ENCODE data around the gene GPR52. TPM values are rescaled to one million over a fixed set of nuclear protein-coding genes. Genes with fewer than 3 reads are reported as not detected.

The GPR52 gene
- total and polyA plus RNA-seq, 7 donors, result 0.28 to 2.5 (median 1.5) TPM; not detected in 2

DNA sequence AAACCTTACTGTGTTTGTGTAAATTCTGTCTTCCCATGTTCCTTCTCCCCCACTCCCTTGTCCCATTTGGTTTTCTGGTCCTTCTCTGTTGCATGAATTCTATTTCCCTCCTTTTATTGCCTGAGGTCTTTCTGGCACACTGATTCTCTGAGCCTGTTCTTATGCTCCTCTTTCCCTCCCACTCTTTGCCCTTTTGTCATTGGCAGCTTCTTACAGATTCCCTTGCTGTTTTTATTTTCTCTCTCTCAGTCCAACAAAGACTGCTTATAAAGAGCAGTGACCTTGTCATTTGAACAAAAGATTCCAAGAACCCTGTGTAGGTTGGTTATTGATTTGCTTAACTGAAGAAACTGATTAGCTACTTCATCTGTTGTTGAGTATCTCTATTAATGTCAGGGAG is 49.7 kb downstream of the GPR52 start:
- Histone ChIP-seq H3K27ac (no peak overlapping the region), H3K36me3 (no peaks in the 10 kb centered on the region), H3K4me1 (peaks cover 0 to 9% (median 7%) of the 10 kb centered on the region in 4 donors), H3K9me3 (no peaks in the 10 kb centered on the region), H3K27me3 (no peaks in the 10 kb centered on the region), H3K4me3 (no peak overlapping the region)
- TF ChIP-seq POLR2A (IDR thresholded peaks at IDR 0.05) (no peak), EP300 (IDR thresholded peaks at IDR 0.05) (no peak), POLR2AphosphoS5 (IDR thresholded peaks at IDR 0.05) (no peak)
- TF ChIP-seq, protein P1, sequence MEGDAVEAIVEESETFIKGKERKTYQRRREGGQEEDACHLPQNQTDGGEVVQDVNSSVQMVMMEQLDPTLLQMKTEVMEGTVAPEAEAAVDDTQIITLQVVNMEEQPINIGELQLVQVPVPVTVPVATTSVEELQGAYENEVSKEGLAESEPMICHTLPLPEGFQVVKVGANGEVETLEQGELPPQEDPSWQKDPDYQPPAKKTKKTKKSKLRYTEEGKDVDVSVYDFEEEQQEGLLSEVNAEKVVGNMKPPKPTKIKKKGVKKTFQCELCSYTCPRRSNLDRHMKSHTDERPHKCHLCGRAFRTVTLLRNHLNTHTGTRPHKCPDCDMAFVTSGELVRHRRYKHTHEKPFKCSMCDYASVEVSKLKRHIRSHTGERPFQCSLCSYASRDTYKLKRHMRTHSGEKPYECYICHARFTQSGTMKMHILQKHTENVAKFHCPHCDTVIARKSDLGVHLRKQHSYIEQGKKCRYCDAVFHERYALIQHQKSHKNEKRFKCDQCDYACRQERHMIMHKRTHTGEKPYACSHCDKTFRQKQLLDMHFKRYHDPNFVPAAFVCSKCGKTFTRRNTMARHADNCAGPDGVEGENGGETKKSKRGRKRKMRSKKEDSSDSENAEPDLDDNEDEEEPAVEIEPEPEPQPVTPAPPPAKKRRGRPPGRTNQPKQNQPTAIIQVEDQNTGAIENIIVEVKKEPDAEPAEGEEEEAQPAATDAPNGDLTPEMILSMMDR (IDR thresholded peaks at IDR 0.05), result no peak
- DNase-seq, result no peak
- intact Hi-C loops (cut with DNase I), result no loop called here
